Right atrium auricular region (tissue), 2 donors: Measurements from ENCODE around the gene DHRS13. TPM values are rescaled to one million over a fixed set of nuclear protein-coding genes. Genes with fewer than 3 reads are reported as not detected.

ENCODE experiments used
- DNase-seq: peaks from one replicate; pipeline ENCODE4 v3.0.0-alpha.2; 2019; ENCODE audit warnings: low spot score
- H3K27ac ChIP-seq, 2 donors: fragments of 200-600 bp; sonication (generic); 1 replicate in 1 of 2; 2 replicates in 1 of 2; pipeline ENCODE4 v1.5.1; 2016 to 2019
- H3K27me3 ChIP-seq, 2 donors: fragments of 200-600 bp; sonication (generic); one replicate each; pipeline versions ENCODE4 v1.5.1 to v1.6.0; 2017 to 2019
- H3K36me3 ChIP-seq: fragments of 200-600 bp; sonication (generic); one replicate; pipeline ENCODE4 v1.5.1; 2016
- H3K4me1 ChIP-seq, 2 donors: fragments of 200-600 bp; sonication (generic); one replicate each; pipeline versions ENCODE4 v1.5.1 to v1.6.0; 2017 to 2019
- H3K4me3 ChIP-seq, 2 donors: fragments of 200-600 bp; sonication (generic); 1 replicate in 1 of 2; 2 replicates in 1 of 2; pipeline ENCODE4 v1.5.1; 2017 to 2019; ENCODE audit warnings: mild to moderate bottlenecking in 1 of 2, moderate library complexity in 1 of 2
- H3K9me3 ChIP-seq, 2 donors: fragments of 200-600 bp; sonication (generic); one replicate each; pipeline ENCODE4 v1.5.1; 2019
- CTCF ChIP-seq, 2 donors: fragments of 200-600 bp; sonication (generic); IDR thresholded peaks; one replicate each; pipeline ENCODE4 v1.5.1; 2019; ENCODE audit warnings: antibody characterized with exemption in 2 of 2
- total RNA-seq, 2 donors: library from RNA; depleted of rRNA; stranded (reverse); fragments of >200 nt; gene quantifications; one replicate each; pipeline ENCODE4 v1.1.0, GENCODE V29; 2016

DHRS13 gene
- total RNA-seq, 2 donors from 2014 or later = 2.5 to 3.9 TPM

GRCh38 chr17:28918295-28918694 is 15.4 kb upstream of the DHRS13 start:
- TF ChIP-seq CTCF (IDR thresholded peaks at IDR 0.05) = no peak
- no peak for DNase-seq
- no peak overlapping the region for H3K4me3 ChIP-seq
- H3K27ac ChIP-seq = no peak overlapping the region
- H3K9me3 ChIP-seq = no peaks in the 10 kb centered on the region
- H3K27me3 ChIP-seq = no peaks in the 10 kb centered on the region
- peaks cover 98% of the 10 kb centered on the region for H3K36me3 ChIP-seq
- no peaks in the 10 kb centered on the region for H3K4me1 ChIP-seq

GRCh38 chr17:28917465-28917864 is 14.6 kb upstream of the DHRS13 start:
- Histone ChIP-seq H3K36me3 (peaks cover 98% of the 10 kb centered on the region), H3K4me3 (no peak overlapping the region), H3K4me1 (no peaks in the 10 kb centered on the region), H3K27me3 (no peaks in the 10 kb centered on the region), H3K27ac (no peak overlapping the region), H3K9me3 (no peaks in the 10 kb centered on the region)
- no peak for TF ChIP-seq CTCF (IDR thresholded peaks at IDR 0.05)
- no peak for DNase-seq

- H3K4me3 ChIP-seq = no peak overlapping the region
- H3K36me3 ChIP-seq = peaks cover 98% of the 10 kb centered on the region
- TF ChIP-seq CTCF (IDR thresholded peaks at IDR 0.05) = no peak
- H3K9me3 ChIP-seq = no peaks in the 10 kb centered on the region
- H3K27ac ChIP-seq = no peak overlapping the region
- no peak for DNase-seq
- no peaks in the 10 kb centered on the region for H3K27me3 ChIP-seq
- H3K4me1 ChIP-seq = no peaks in the 10 kb centered on the region
Measured at GRCh38 chr17:28917029-28917428, 14.2 kb upstream of the DHRS13 start.

GRCh38 chr17:28916302-28916934 is 13.5 kb upstream of the DHRS13 start:
- H3K9me3 ChIP-seq = no peaks in the 10 kb centered on the region
- H3K27me3 ChIP-seq = no peaks in the 10 kb centered on the region
- H3K27ac ChIP-seq = no peak overlapping the region
- TF ChIP-seq CTCF (IDR thresholded peaks at IDR 0.05) = peak; percentile 44 to 75
- no peak for DNase-seq
- peaks cover 98% of the 10 kb centered on the region for H3K36me3 ChIP-seq
- no peaks in the 10 kb centered on the region for H3K4me1 ChIP-seq
- H3K4me3 ChIP-seq = no peak overlapping the region

- Histone ChIP-seq H3K27ac (no peak overlapping the region), H3K4me1 (peaks cover 0 to 13% of the 10 kb centered on the region in 2 donors), H3K27me3 (no peaks in the 10 kb centered on the region), H3K4me3 (no peak overlapping the region), H3K9me3 (no peaks in the 10 kb centered on the region), H3K36me3 (peaks cover 97% of the 10 kb centered on the region)
- DNase-seq = no peak
- TF ChIP-seq CTCF (IDR thresholded peaks at IDR 0.05) = no peak
Measured at GRCh38 chr17:28912938-28913333, 10.1 kb upstream of the DHRS13 start.
